ENCODE results near the gene EDIL3. TPM values are rescaled to one million over a fixed set of nuclear protein-coding genes. Genes with fewer than 3 reads are reported as not detected.

EDIL3 gene
- total and polyA plus RNA-seq, 9 of the 15 experiments (the other 6 are each of a cell fraction or from before 2014, with no cell fraction given) = 0.09 TPM; not detected in 8

- Histone ChIP-seq H3K79me2 (ENCODE audit: control insufficient read depth, insufficient read depth, low read length) (no peaks in the 10 kb centered on the region), H3K4me3 (no peak overlapping the region), H3K27me3 (ENCODE audit: control insufficient read depth in 2 of 2, insufficient read depth in 2 of 2, low read length in 2 of 2) (no peaks in the 10 kb centered on the region), H4K20me1 (replicated peaks; ENCODE audit: control insufficient read depth, insufficient read depth, low read length) (no peaks in the 10 kb centered on the region), H3K4me1 (replicated peaks in 1 of 2; ENCODE audit: control insufficient read depth in 2 of 2, insufficient read depth in 2 of 2, low read length in 2 of 2) (no peaks in the 10 kb centered on the region), H3K9ac (ENCODE audit: insufficient read depth in 1 of 2, low read depth in 2 of 2, low read length in 2 of 2) (no peak overlapping the region), H3K9me1 (ENCODE audit: control insufficient read depth, insufficient read depth, low read length) (no peaks in the 10 kb centered on the region), H3K4me2 (ENCODE audit: insufficient read depth, low read length) (no peak overlapping the region), H3K9me3 (replicated peaks; ENCODE audit: control insufficient read depth, insufficient read depth, low read depth, low read length) (no peaks in the 10 kb centered on the region), H3K36me3 (ENCODE audit: control insufficient read depth, insufficient read depth, low read length) (no peaks in the 10 kb centered on the region), H2AFZ (ENCODE audit: low read depth, low read length) (no peak overlapping the region), H3K27ac (ENCODE audit: extremely low read depth, low read depth, low read length) (no peak overlapping the region)
- ChIA-PET POLR2A (no interaction called here), CTCF (ENCODE audit: low intra/inter-chr PET ratio) (no interaction called here)
- ATAC-seq (no peak), FAIRE-seq (no peak), DNase-seq (ENCODE audit: extremely low read depth in 1 of 4, low spot score in 3 of 4) (no peak)
- 3% methylated on average over 2 of the region's 2 CpGs for WGBS (ENCODE audit: insufficient coverage, low coverage, missing lambda C conversion rate)
- BruUV-seq (replicated peaks) = no TSS peak
- TF ChIP-seq ZNF780A (CRISPR knock-in tag; IDR thresholded peaks at IDR 0.05) (no peak), MTF1 (CRISPR knock-in tag; IDR thresholded peaks at IDR 0.05; ENCODE audit: borderline replicate concordance) (no peak), ZHX1 (conservative IDR thresholded peaks at IDR 0.05; ENCODE audit: low read length) (no peak), ZNF133 (CRISPR knock-in tag; IDR thresholded peaks at IDR 0.05) (no peak)
- intact Hi-C loops (cut with micrococcal nuclease) (no loop called here), in situ Hi-C loops (cut with MboI) (no loop called here)
Measured at GRCh38 chr5:84379749-84380148, 4.9 kb downstream of the EDIL3 start.

Data from K562 (cell line).